H1 (cell line): ENCODE data around the gene IRF8. TPM values are rescaled to one million over a fixed set of nuclear protein-coding genes. Genes with fewer than 3 reads are reported as not detected.

ENCODE experiments used
- CBX5 ChIP-seq: fragments of 300-800, 300-1000 bp; sonication (generic); IDR thresholded peaks from 2 replicates; pipeline ENCODE4 v1.7.1; 2016; ENCODE audit warnings: antibody characterized with exemption, low read length, low read depth
- CHD7 ChIP-seq: fragments of 300-600 bp; sonication (generic); IDR thresholded peaks from 2 replicates; pipeline ENCODE4 v1.7.1; 2012; ENCODE audit warnings: low read length, moderate library complexity, mild to moderate bottlenecking, inconsistent platforms; ENCODE audit not compliant: insufficient replicate concordance
- EGR1 ChIP-seq: IDR thresholded peaks from 2 replicates; pipeline ENCODE4 v1.6.1; 2011; ENCODE audit warnings: low read depth, low read length, borderline replicate concordance
- JUND ChIP-seq: IDR thresholded peaks from 2 replicates; pipeline ENCODE4 v1.6.1; 2011; ENCODE audit warnings: mild to moderate bottlenecking, improper control_type of control experiment, low read length
- polyA plus RNA-seq, 7 experiments: library from polyadenylated mRNA; depleted of rRNA in 3 of 7; stranded (reverse) in 5 of 7; unstranded in 2 of 7; fragments of >200 nt in 5 of 7; fragments of 200-250 nt in 2 of 7; gene quantifications; 1 replicate in 5 of 7; 2 replicates in 1 of 7; 4 replicates in 1 of 7; pipeline versions ENCODE4 v1.2.1 to v1.2.3, GENCODE V29; 2011 to 2013; ENCODE audit warnings: missing spikeins in 2 of 7, mixed read lengths in 2 of 7
- total RNA-seq: library from RNA; stranded (reverse); fragmentation: NEBNext Ultra II Directional; extraction: Animal tissue kit (Norgen Biotek cat#: 25700); gene quantifications from 2 replicates; pipeline ENCODE4 v1.2.1, GENCODE V29; 2021

IRF8 gene
- total and polyA plus RNA-seq, 2 of the 8 experiments (the other 6 are each of a cell fraction or from before 2014, with no cell fraction given): 0.35 to 2.0 TPM

- no peak for TF ChIP-seq CHD7
- TF ChIP-seq EGR1: no peak
- no peak for TF ChIP-seq CBX5
- TF ChIP-seq JUND: no peak
Observed at GRCh38 chr16:85940214-85940613, 41.3 kb downstream of the IRF8 start (continued).
